K562 (cell line): ENCODE data around the gene ABCC12. TPM values are rescaled to one million over a fixed set of nuclear protein-coding genes. Genes with fewer than 3 reads are reported as not detected.
"Not testable (repeated sequence)": the region's sequence is repeated elsewhere in the genome, so short reads cannot be mapped to it uniquely, and the experiment has no call there.

Experiments used
- ATAC-seq: fragments of 200-7000 bp; cut with Tn5 transposase; 3 replicates; pipeline ENCODE4 v1.9.1; 2020; ENCODE audit warnings: moderate library complexity
- BruUV-seq: library from RNA; stranded (reverse); fragments of 400-500 nt; replicated peaks from 2 replicates; lab custom pipeline; 2021; lab: Mats Ljungman, UMichigan
- CTCF ChIA-PET: fragments of 300-600 bp; formaldehyde crosslinking; extraction: SDS; loops from one replicate; lab custom pipeline; 2021; ENCODE audit warnings: low intra/inter-chr PET ratio; lab: Yijun Ruan, JAX
- POLR2A ChIA-PET: fragments of 300-600, 350-650 bp; sonication (Branson Sonifier 250); formaldehyde crosslinking; extraction: SDS; loops from one replicate; lab custom pipeline; 2021; ENCODE audit warnings: antibody characterized with exemption, inconsistent platforms; lab: Yijun Ruan, JAX
- DNase-seq, 4 experiments: peaks; one replicate each; pipeline versions ENCODE4 v3.0.0 to v3.0.0-alpha.2; 2011 to 2018; ENCODE audit warnings: low spot score in 3 of 4, mixed read lengths in 3 of 4; ENCODE audit errors: extremely low read depth in 1 of 4
- FAIRE-seq: peaks from 2 replicates; lab custom pipeline; 2011; peaks lifted over from hg19 to GRCh38; lab: Jason Lieb, UNC
- H2AFZ ChIP-seq: 2 replicates; pipeline ENCODE4 v1.6.0; 2011; ENCODE audit warnings: low read depth, low read length, control low read depth, inconsistent platforms
- H3K27ac ChIP-seq: fragments of 200-600 bp; 3 replicates; pipeline ENCODE4 v1.8.0; 2011; ENCODE audit warnings: low read depth, mild to moderate bottlenecking, control low read depth, inconsistent platforms, low read length, moderate library complexity, mixed read lengths; ENCODE audit errors: extremely low read depth
- H3K27me3 ChIP-seq, 2 experiments: fragments of 300-600 bp in 1 of 2; 2 replicates in 1 of 2; 3 replicates in 1 of 2; pipeline versions ENCODE4 v1.6.0 to v1.8.0; 2011; ENCODE audit warnings: inconsistent platforms in 2 of 2, low read length in 2 of 2, mild to moderate bottlenecking in 1 of 2, mixed read lengths in 1 of 2, moderate library complexity in 1 of 2; ENCODE audit not compliant: control insufficient read depth in 2 of 2, insufficient read depth in 2 of 2
- H3K36me3 ChIP-seq: fragments of 300-600 bp; 3 replicates; pipeline ENCODE4 v1.8.0; 2011; ENCODE audit warnings: mild to moderate bottlenecking, low read length, inconsistent platforms; ENCODE audit not compliant: control insufficient read depth, insufficient read depth
- H3K4me1 ChIP-seq, 2 experiments: fragments of 200-600 bp in 1 of 2; replicated peaks in 1 of 2; 2 replicates in 1 of 2; 3 replicates in 1 of 2; pipeline versions ENCODE4 v1.5.1 to v1.8.0; 2011; ENCODE audit warnings: inconsistent platforms in 2 of 2, low read length in 2 of 2, mild to moderate bottlenecking in 1 of 2, mixed read lengths in 1 of 2, moderate library complexity in 1 of 2; ENCODE audit not compliant: control insufficient read depth in 2 of 2, insufficient read depth in 2 of 2
- H3K4me2 ChIP-seq: 2 replicates; pipeline ENCODE4 v1.6.1; 2011; ENCODE audit warnings: low read length, control low read depth, inconsistent platforms, mixed read lengths; ENCODE audit not compliant: insufficient read depth
- H3K4me3 ChIP-seq: fragments of 200-600 bp; sonication (generic), shearing (Covaris generic); 2 replicates; pipeline ENCODE4 v1.5.1; 2016; ENCODE audit warnings: control low read depth, inconsistent platforms
- H3K79me2 ChIP-seq: fragments of 200-600 bp; 3 replicates; pipeline ENCODE4 v1.8.0; 2011; ENCODE audit warnings: low read length, inconsistent platforms; ENCODE audit not compliant: control insufficient read depth, insufficient read depth
- H3K9ac ChIP-seq, 2 experiments: 2 replicates each; pipeline versions ENCODE4 v1.6.0 to v1.6.1; 2011; ENCODE audit warnings: low read depth in 2 of 2, low read length in 2 of 2, control low read depth in 1 of 2, inconsistent platforms in 1 of 2, mild to moderate bottlenecking in 1 of 2, mixed read lengths in 1 of 2; ENCODE audit not compliant: insufficient read depth in 1 of 2
- H3K9me1 ChIP-seq: one replicate; pipeline ENCODE4 v1.6.0; 2011; ENCODE audit warnings: inconsistent platforms, mild to moderate bottlenecking, low read length, moderate library complexity; ENCODE audit not compliant: control insufficient read depth, insufficient read depth
- H3K9me3 ChIP-seq: replicated peaks from 2 replicates; pipeline ENCODE4 v1.5.1; 2011; ENCODE audit warnings: low read depth, low read length, inconsistent platforms; ENCODE audit not compliant: control insufficient read depth, insufficient read depth
- H4K20me1 ChIP-seq: replicated peaks from 2 replicates; pipeline ENCODE4 v1.6.1; 2011; ENCODE audit warnings: low read length, inconsistent platforms, mixed read lengths; ENCODE audit not compliant: control insufficient read depth, insufficient read depth
- CBFA2T2 ChIP-seq: fragments of 450-650 bp; conservative IDR thresholded peaks from 2 replicates; pipeline ENCODE4 v1.6.1; 2017; ENCODE audit warnings: mild to moderate bottlenecking
- CEBPB ChIP-seq: fragments of 450-650 bp; IDR thresholded peaks from 2 replicates; pipeline ENCODE4 v1.6.1; 2016; ENCODE audit warnings: missing genetic modification characterization, missing compliant biosample characterization
- EHMT2 ChIP-seq: fragments of 450-650 bp; IDR thresholded peaks from 2 replicates; pipeline ENCODE4 v1.6.1; 2018; ENCODE audit warnings: antibody characterized with exemption
- GTF2A2 ChIP-seq: IDR thresholded peaks from 2 replicates; pipeline ENCODE4 v1.6.1; 2016; ENCODE audit warnings: mild to moderate bottlenecking, missing genetic modification characterization, missing compliant biosample characterization
- HEY1 ChIP-seq: fragments of 250-450 bp; sonication (Bioruptor Pico); IDR thresholded peaks from 2 replicates; pipeline ENCODE4 v1.5.0; 2020; ENCODE audit warnings: mild to moderate bottlenecking, moderate library complexity, borderline replicate concordance
- L3MBTL2 ChIP-seq: fragments of 450-650 bp; IDR thresholded peaks from 2 replicates; pipeline ENCODE4 v1.6.1; 2016; ENCODE audit warnings: mild to moderate bottlenecking, moderate library complexity
- NFXL1 ChIP-seq: fragments of 450-650 bp; formaldehyde crosslinking; IDR thresholded peaks from 2 replicates; pipeline ENCODE4 v1.4.0; 2021; ENCODE audit warnings: mild to moderate bottlenecking
- NR3C1 ChIP-seq: sonication (generic); formaldehyde crosslinking; IDR thresholded peaks from 2 replicates; pipeline ENCODE4 v1.8.1; 2022; ENCODE audit warnings: missing genetic modification reagents
- ZBTB17 ChIP-seq: fragments of 450-650 bp; formaldehyde crosslinking; IDR thresholded peaks from 2 replicates; pipeline ENCODE4 v1.4.0; 2020; ENCODE audit warnings: mild to moderate bottlenecking
- WGBS: fragments of 100-300 bp; shearing (Covaris generic); methylation state at CpG from one replicate; pipeline ENCODE4 v1.1.6; 2016; ENCODE audit warnings: low coverage, mixed read lengths; ENCODE audit not compliant: insufficient coverage; ENCODE audit errors: missing lambda C conversion rate; 5-methylcytosine and 5-hydroxymethylcytosine counted together
- in situ Hi-C: fragments of 300-500 bp; cut with MboI; formaldehyde crosslinking; loops from 4 replicates; pipeline ENCODE4 v1.15.0; 2018; ENCODE audit warnings: inconsistent platforms, mixed read lengths
- intact Hi-C: fragments of 100-400 bp; cut with micrococcal nuclease; formaldehyde crosslinking; loops from 2 replicates; pipeline ENCODE4 v1.14.2; 2022
- polyA plus RNA-seq, 8 experiments: library from polyadenylated mRNA; depleted of rRNA in 4 of 8; stranded (reverse) in 5 of 8; unstranded in 3 of 8; fragments of >200 nt; fragmentation: Nextera tagmentation in 2 of 8; fragmentation: Illumina TruSeq in 1 of 8; extraction: Ambion mirVana in 2 of 8; extraction: Trizol in 1 of 8; gene quantifications; 2 replicates each; pipeline versions ENCODE4 v1.2.1 to v1.2.3, GENCODE V29; 2011 to 2014; ENCODE audit warnings: inconsistent platforms in 1 of 8, missing spikeins in 1 of 8
- total RNA-seq, 7 experiments: library from RNA; depleted of rRNA in 6 of 7; stranded (reverse); fragments of >200 nt in 6 of 7; fragmentation: Illumina TruSeq in 2 of 7; extraction: Trizol in 2 of 7; gene quantifications; 2 replicates each; pipeline versions ENCODE4 v1.2.1 to v1.2.3, GENCODE V29; 2011 to 2021; ENCODE audit warnings: low replicate concordance in 1 of 7
- TF ChIP-seq, protein P1 (sequence below): fragments of 200-600 bp; sonication (generic); IDR thresholded peaks from one replicate; pipeline ENCODE4 v1.6.1; 2012; ENCODE audit warnings: mild to moderate bottlenecking, low read depth, low read length, inconsistent platforms

Gene ABCC12
- total and polyA plus RNA-seq, 9 of the 15 experiments (the other 6 are each of a cell fraction or from before 2014, with no cell fraction given), result not detected

DNA sequence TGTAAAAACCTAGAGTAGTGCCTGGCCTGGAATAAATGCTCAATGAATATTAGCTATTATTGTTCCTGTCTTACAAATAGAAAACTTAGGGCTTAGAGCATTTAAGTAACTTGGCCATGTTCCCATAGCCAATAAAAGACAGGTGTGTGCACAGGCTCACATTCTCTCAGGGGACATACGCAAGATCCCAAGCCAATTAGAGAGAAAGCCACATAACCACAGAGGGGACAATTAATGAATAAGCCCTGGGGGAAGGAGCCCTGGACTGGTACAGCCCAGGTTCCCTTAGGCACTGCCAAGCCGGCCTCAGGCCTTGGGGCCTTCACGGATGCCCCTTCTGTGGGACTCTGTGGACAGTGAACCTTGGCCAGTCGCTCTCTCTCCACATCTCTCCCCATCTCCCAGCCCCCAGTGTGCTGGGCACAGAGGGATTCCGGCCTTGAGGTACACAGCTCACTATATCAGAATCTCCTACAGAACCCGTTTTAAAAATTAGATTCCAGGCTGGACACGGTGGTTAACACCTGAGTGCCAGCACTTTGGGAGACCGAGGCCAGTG is 27.3 kb upstream of the ABCC12 start (continued):
- no peak for TF ChIP-seq HEY1 (CRISPR knock-in tag)
- no peak for TF ChIP-seq NR3C1 (CRISPR knock-in tag)
- no peak for TF ChIP-seq CEBPB
- TF ChIP-seq EHMT2, result no peak
- no peak for TF ChIP-seq GTF2A2 (tag)
- TF ChIP-seq NFXL1 (CRISPR knock-in tag), result no peak
- TF ChIP-seq, protein P1, sequence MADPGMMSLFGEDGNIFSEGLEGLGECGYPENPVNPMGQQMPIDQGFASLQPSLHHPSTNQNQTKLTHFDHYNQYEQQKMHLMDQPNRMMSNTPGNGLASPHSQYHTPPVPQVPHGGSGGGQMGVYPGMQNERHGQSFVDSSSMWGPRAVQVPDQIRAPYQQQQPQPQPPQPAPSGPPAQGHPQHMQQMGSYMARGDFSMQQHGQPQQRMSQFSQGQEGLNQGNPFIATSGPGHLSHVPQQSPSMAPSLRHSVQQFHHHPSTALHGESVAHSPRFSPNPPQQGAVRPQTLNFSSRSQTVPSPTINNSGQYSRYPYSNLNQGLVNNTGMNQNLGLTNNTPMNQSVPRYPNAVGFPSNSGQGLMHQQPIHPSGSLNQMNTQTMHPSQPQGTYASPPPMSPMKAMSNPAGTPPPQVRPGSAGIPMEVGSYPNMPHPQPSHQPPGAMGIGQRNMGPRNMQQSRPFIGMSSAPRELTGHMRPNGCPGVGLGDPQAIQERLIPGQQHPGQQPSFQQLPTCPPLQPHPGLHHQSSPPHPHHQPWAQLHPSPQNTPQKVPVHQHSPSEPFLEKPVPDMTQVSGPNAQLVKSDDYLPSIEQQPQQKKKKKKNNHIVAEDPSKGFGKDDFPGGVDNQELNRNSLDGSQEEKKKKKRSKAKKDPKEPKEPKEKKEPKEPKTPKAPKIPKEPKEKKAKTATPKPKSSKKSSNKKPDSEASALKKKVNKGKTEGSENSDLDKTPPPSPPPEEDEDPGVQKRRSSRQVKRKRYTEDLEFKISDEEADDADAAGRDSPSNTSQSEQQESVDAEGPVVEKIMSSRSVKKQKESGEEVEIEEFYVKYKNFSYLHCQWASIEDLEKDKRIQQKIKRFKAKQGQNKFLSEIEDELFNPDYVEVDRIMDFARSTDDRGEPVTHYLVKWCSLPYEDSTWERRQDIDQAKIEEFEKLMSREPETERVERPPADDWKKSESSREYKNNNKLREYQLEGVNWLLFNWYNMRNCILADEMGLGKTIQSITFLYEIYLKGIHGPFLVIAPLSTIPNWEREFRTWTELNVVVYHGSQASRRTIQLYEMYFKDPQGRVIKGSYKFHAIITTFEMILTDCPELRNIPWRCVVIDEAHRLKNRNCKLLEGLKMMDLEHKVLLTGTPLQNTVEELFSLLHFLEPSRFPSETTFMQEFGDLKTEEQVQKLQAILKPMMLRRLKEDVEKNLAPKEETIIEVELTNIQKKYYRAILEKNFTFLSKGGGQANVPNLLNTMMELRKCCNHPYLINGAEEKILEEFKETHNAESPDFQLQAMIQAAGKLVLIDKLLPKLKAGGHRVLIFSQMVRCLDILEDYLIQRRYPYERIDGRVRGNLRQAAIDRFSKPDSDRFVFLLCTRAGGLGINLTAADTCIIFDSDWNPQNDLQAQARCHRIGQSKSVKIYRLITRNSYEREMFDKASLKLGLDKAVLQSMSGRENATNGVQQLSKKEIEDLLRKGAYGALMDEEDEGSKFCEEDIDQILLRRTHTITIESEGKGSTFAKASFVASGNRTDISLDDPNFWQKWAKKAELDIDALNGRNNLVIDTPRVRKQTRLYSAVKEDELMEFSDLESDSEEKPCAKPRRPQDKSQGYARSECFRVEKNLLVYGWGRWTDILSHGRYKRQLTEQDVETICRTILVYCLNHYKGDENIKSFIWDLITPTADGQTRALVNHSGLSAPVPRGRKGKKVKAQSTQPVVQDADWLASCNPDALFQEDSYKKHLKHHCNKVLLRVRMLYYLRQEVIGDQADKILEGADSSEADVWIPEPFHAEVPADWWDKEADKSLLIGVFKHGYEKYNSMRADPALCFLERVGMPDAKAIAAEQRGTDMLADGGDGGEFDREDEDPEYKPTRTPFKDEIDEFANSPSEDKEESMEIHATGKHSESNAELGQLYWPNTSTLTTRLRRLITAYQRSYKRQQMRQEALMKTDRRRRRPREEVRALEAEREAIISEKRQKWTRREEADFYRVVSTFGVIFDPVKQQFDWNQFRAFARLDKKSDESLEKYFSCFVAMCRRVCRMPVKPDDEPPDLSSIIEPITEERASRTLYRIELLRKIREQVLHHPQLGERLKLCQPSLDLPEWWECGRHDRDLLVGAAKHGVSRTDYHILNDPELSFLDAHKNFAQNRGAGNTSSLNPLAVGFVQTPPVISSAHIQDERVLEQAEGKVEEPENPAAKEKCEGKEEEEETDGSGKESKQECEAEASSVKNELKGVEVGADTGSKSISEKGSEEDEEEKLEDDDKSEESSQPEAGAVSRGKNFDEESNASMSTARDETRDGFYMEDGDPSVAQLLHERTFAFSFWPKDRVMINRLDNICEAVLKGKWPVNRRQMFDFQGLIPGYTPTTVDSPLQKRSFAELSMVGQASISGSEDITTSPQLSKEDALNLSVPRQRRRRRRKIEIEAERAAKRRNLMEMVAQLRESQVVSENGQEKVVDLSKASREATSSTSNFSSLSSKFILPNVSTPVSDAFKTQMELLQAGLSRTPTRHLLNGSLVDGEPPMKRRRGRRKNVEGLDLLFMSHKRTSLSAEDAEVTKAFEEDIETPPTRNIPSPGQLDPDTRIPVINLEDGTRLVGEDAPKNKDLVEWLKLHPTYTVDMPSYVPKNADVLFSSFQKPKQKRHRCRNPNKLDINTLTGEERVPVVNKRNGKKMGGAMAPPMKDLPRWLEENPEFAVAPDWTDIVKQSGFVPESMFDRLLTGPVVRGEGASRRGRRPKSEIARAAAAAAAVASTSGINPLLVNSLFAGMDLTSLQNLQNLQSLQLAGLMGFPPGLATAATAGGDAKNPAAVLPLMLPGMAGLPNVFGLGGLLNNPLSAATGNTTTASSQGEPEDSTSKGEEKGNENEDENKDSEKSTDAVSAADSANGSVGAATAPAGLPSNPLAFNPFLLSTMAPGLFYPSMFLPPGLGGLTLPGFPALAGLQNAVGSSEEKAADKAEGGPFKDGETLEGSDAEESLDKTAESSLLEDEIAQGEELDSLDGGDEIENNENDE, result no peak
- no peak for TF ChIP-seq CBFA2T2
- TF ChIP-seq ZBTB17 (CRISPR knock-in tag), result no peak
- TF ChIP-seq L3MBTL2, result no peak

DNA sequence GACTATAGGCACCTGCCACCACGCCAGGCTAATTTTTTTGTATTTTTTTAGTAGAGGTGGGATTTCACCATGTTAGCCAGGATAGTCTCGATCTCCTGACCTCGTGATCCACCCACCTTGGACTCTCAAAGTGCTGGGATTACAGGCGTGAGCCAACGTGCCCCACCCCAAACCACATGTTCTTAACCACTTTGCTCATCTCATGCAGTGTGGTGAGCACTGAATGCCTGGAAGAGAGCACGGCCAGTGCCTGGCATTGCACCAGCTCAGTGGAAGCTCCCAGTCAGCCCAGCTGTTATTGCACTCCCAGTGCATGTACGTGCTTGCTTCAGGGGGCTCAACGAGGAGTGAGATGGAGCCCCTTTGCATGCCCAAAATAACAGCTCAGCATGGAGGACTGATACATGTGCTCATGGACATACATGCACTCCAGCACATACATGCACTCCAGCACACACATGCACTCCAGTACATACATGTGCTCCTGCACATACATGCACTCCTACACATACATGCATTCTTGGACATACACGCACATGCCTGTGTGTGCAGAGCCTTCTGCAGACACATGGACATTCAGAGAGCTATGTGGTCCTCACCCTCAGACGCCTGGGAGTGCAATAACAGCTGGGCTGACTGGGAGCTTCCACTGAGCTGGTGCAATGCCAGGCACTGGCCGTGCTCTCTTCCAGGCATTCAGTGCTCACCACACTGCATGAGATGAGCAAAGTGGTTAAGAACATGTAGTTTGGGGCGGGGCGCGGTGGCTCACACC is 26.1 kb upstream of the ABCC12 start:
- in situ Hi-C loops, H3K79me2 ChIP-seq, H3K36me3 ChIP-seq, intact Hi-C loops, H3K4me1 ChIP-seq, H4K20me1 ChIP-seq, CTCF ChIA-PET, H3K9me1 ChIP-seq, H3K4me3 ChIP-seq, H3K4me2 ChIP-seq, H3K27ac ChIP-seq, H3K9ac ChIP-seq, ATAC-seq, H3K9me3 ChIP-seq, BruUV-seq, FAIRE-seq, H2AFZ ChIP-seq, DNase-seq: not testable (repeated sequence)
- POLR2A ChIA-PET, result interaction anchor here (0.6 kb wide), 2 partner anchors 35 to 184 kb away, joined by 3 to 5 read pairs; no protein-coding TSS in a partner anchor
- H3K27me3 ChIP-seq, result peaks cover 0 to 38% of the 10 kb centered on the region in 2 experiments; a peak in 3 of 5 replicates
- 1% methylated on average over 13 of the region's 14 CpGs for WGBS
